ENCODE results near the gene COBL.

Gene COBL

GRCh38 chr7:51027935-51028830, 288.4 kb downstream of the COBL start:
- no peak for DNase-seq (ENCODE audit: low read depth in 2 of 3, low spot score in 2 of 3)

- DNase-seq (ENCODE audit: low read depth in 2 of 3, low spot score in 2 of 3) = no peak
These were observed 289.3 kb downstream of the COBL start for GRCh38 chr7:51027106-51027934.

GRCh38 chr7:51026341-51026740, 290.3 kb downstream of the COBL start:
- no peak for DNase-seq (ENCODE audit: low read depth in 2 of 3, low spot score in 2 of 3)

- DNase-seq (ENCODE audit: low read depth in 2 of 3, low spot score in 2 of 3) = no peak
These were observed 290.9 kb downstream of the COBL start for GRCh38 chr7:51025668-51026067.

GRCh38 chr7:51024867-51025266, 291.7 kb downstream of the COBL start:
- DNase-seq (ENCODE audit: low read depth in 2 of 3, low spot score in 2 of 3) = no peak

- DNase-seq (ENCODE audit: low read depth in 2 of 3, low spot score in 2 of 3) = no peak
These were observed 293.1 kb downstream of the COBL start for GRCh38 chr7:51023547-51023946.

GRCh38 chr7:51022821-51023220, 293.8 kb downstream of the COBL start:
- no peak for DNase-seq (ENCODE audit: low read depth in 2 of 3, low spot score in 2 of 3)

- DNase-seq (ENCODE audit: low read depth in 2 of 3, low spot score in 2 of 3) = no peak
These were observed 294.6 kb downstream of the COBL start for GRCh38 chr7:51021906-51022570.

GRCh38 chr7:51020944-51021343, 295.7 kb downstream of the COBL start:
- DNase-seq (ENCODE audit: low read depth in 2 of 3, low spot score in 2 of 3) = no peak

GRCh38 chr7:51019891-51020870, 296.4 kb downstream of the COBL start:
- no peak for DNase-seq (ENCODE audit: low read depth in 2 of 3, low spot score in 2 of 3)

- DNase-seq (ENCODE audit: low read depth in 2 of 3, low spot score in 2 of 3) = no peak
These were observed 297.3 kb downstream of the COBL start for GRCh38 chr7:51019191-51019844.

- DNase-seq (ENCODE audit: low read depth in 2 of 3, low spot score in 2 of 3) = no peak
These were observed 298.8 kb downstream of the COBL start for GRCh38 chr7:51017576-51018535.

GRCh38 chr7:51016546-51016945, 300.1 kb downstream of the COBL start:
- no peak for DNase-seq (ENCODE audit: low read depth in 2 of 3, low spot score in 2 of 3)

GRCh38 chr7:51015581-51015980, 301.0 kb downstream of the COBL start:
- no peak for DNase-seq (ENCODE audit: low read depth in 2 of 3, low spot score in 2 of 3)

- DNase-seq (ENCODE audit: low read depth in 2 of 3, low spot score in 2 of 3) = no peak
These were observed 301.8 kb downstream of the COBL start for GRCh38 chr7:51014811-51015210.

GRCh38 chr7:51013861-51014511, 302.6 kb downstream of the COBL start:
- no peak for DNase-seq (ENCODE audit: low read depth in 2 of 3, low spot score in 2 of 3)

- DNase-seq (ENCODE audit: low read depth in 2 of 3, low spot score in 2 of 3) = no peak
These were observed 303.3 kb downstream of the COBL start for GRCh38 chr7:51013218-51013786.
